ENCODE results near the gene EIF4E3.

- TF ChIP-seq CTCF (IDR thresholded peaks at IDR 0.05) (no peak), RCOR1 (IDR thresholded peaks at IDR 0.05; ENCODE audit: low read length) (no peak), JUND (IDR thresholded peaks at IDR 0.05) (no peak)
Measured at GRCh38 chr3:71662056-71662455, 63.1 kb downstream of the EIF4E3 start.

Data from SK-N-SH (cell line).